Stimulated activated CD8-positive, alpha-beta memory T cell treated with anti-CD3 and anti-CD28 coated beads, Interleukin-12 subunit alpha, Interleukin-12 subunit beta, amount 100 ng/mL, for 4 hours (primary cell): ENCODE results near the gene ANO4.

ENCODE experiments used
- DNase-seq: peaks from one replicate; pipeline ENCODE4 v3.0.0-alpha.2; 2020; ENCODE audit warnings: low read depth

The ANO4 gene

DNA sequence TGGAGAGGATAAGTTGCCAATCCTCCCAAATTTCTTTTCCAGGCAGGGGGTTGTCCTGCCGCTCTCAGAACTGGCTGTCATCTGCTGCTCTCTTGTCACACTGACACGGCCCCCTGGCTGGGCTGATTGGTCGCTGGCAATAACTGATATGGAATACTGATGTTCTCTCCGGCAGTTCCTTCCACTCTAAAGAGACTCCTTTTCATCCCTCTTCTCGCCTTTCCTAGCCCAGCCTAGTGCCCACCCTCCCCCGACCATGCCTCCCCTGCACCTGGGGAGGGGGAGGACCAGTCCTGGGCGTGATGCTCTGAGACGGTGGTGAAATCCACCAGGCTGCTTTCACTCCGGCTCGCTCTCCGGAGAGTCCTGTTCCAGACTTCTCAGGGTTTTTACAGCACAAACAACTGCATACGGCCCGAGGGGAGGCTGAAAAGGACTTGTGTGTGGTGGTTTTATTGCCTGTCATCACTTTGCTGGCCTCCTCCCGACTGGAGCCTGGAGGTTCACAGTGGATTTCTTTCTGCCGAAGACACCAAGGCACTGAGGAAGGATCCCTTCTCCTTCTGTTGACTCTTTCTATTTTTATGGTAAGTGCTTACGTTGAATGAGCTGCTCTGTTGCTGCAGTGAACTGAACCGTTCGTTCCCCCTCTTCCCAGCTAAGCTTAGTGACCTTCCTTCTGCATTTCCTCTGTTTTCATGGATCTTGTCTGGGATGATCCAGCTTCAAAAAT lies at the start of gene ANO4:
ANO4 (plus strand) TSS at position 336 of the 733 bp plus-strand sequence. CDS start 107,010 bp downstream, outside the sequence.
- DNase-seq = no peak

- DNase-seq = no peak
These were observed 49.1 kb upstream of the ANO4 start for GRCh38 chr12:100745378-100746071.

GRCh38 chr12:100752841-100753240 lies 41.7 kb upstream of the ANO4 start:
- no peak for DNase-seq

GRCh38 chr12:100753837-100754236 lies 40.7 kb upstream of the ANO4 start:
- no peak for DNase-seq

GRCh38 chr12:100755186-100755585 lies 39.4 kb upstream of the ANO4 start:
- DNase-seq = no peak

- DNase-seq = no peak
These were observed 36.5 kb upstream of the ANO4 start for GRCh38 chr12:100758083-100758482.

- no peak for DNase-seq
These were observed 27.2 kb upstream of the ANO4 start for GRCh38 chr12:100767371-100767770.

GRCh38 chr12:100767950-100768349 lies 26.6 kb upstream of the ANO4 start:
- DNase-seq = no peak

GRCh38 chr12:100778967-100779590 lies 15.5 kb upstream of the ANO4 start:
- DNase-seq = no peak

- DNase-seq = no peak
These were observed 5.4 kb upstream of the ANO4 start for GRCh38 chr12:100789146-100789545.

DNA sequence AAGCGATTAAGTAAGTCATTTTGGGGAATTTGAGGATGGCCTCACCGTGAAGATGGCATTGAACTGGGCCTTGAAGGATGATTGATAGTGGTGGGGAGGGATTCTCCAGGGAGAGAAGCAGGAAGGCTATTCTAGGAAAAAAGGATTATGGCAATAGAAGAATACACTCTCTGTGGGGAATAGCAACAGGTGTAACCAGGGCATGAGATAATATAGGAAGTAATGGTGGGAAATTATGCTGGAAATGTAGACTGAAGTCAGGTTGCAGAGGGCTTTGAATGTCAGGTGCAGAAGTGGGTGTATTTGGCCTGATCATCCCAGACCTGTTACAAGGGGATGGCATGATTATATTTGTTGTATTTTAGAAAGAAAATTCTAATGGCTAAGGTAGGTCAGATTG lies 4.6 kb upstream of the ANO4 start:
- no peak for DNase-seq

DNA sequence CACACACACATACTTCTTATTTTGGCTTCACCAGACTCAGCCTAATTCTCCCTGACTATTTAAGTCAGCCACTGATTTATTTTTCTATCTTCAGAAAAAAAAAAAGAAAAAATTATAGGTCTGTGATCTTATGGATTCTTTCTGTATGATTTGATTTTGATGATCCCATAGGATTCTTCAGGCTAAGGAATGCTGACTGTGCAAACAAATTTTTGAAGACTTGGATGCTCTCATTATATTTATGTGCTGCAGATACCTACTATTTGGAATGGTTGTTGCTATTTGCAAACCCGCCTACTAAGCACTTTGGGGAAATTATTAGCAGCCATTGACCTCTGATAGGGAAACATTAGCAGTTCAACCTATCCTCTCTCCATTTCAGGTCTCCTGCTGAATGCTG lies 4.0 kb upstream of the ANO4 start:
- no peak for DNase-seq

GRCh38 chr12:100793182-100793581 lies 1.4 kb upstream of the ANO4 start:
- no peak for DNase-seq

DNA sequence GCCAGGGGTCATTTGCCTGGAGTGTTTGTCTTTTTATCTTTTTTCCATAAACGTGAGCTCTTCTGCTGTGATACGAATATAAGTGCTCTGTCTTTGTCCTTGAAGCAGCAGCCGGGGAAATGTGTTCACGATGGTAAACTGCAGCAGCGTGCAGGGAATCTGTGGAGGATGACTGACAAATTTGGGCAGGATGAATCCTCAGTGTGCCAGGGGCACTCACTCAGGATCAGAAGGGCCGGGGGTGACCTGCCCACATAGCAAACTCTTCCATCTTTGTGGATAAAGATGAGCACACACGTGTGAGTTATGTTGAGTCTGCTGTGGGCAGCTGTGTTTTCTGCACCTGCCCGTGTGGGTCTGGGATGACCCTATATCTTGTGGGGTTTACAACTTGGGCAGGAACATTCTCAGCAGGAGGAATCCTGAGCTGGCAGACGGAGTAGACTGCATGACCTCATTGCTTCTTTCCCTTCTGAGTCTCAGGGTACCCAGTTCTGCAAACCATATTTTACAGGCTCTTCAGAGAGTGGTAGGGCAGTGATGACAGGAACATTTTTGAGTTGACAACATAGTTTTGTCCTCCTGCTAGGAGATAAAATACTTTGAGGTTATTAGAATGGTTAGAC lies 711 bp downstream of the ANO4 start:
- DNase-seq = no peak

GRCh38 chr12:100795800-100796179 lies 1.2 kb downstream of the ANO4 start:
- no peak for DNase-seq

DNA sequence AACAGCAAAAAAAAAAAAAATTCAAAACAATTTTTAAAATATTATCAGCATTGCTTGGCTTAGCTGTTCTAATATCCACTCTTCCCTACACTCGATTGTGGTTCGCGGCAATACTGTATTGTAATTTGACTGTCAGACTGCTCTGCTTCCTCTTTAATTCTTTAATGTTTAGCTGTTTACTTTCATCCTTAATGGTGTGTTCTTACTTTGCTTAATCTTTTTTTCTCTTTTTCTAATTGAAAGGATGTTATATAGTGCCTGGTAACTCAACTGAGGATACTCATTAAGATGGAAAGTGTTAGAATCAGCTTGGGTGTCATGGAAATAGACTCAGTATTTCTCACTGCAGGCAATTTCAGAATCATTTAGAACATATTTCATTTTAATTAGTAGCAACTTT lies 2.0 kb downstream of the ANO4 start:
- DNase-seq = no peak

GRCh38 chr12:100797246-100797645 lies 2.7 kb downstream of the ANO4 start:
- no peak for DNase-seq

DNA sequence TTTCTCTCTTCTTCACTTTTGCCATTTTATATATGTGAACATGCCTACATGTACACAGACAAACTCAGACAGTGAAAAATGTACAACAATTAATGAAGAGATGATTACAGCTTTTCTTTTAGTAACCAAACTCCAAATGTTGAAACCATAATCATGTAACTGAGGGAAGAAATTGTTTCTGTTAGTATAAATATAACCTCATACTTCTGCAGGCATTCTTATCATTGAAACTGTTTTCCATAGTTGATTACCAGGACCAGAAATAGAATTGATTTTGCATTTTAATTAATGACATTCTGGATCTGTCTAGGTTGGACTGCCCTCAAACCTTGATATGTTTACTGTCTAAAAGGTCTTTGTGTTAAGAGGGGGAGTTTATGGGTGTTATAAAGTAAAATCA lies 3.2 kb downstream of the ANO4 start:
- DNase-seq = no peak

- no peak for DNase-seq
These were observed 3.9 kb downstream of the ANO4 start for GRCh38 chr12:100798286-100799160.

DNA sequence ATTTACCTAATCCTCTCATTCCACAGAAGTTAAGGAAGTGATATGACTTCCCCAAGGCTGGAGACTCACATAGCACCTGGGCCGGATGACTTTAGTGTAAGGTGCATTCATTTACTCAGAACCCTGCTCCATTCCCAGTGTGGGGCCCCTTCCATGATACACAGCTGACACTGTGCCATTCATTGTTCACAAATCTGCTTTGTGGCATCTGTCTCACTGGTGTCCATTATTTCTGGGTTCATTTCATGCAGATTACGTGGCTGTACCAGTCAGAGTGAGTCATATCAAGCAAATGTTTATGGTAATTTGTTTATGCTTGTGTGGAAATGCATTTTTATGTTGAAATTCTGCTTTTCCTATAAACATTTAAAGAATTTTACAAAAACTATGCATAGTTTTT lies 5.2 kb downstream of the ANO4 start:
- no peak for DNase-seq

- DNase-seq = no peak
These were observed 6.1 kb downstream of the ANO4 start for GRCh38 chr12:100800723-100801122.

- DNase-seq = no peak
These were observed 6.7 kb downstream of the ANO4 start for GRCh38 chr12:100801320-100801719.
